ENCODE data around the gene MYLK.

MYLK gene

DNA sequence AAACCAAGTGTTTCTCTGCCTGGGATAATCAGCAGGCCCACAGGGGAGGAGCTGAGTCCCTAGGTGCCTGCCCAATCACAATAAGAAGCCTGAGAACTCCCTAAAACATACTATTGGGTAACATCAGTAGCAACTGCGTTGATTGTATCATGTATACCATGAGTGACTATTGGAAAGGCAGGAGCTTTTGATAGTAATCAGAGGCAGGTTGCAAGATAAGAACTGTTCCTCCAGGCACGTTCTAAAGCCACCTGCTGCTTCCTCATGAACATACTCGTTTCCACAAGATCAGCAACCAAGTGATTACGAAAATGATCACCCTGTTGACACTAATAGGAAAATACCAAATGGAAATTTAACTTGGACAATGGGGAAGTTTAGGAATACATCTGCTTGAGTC, 6.7 kb downstream of the MYLK start:
- no peak for DNase-seq

DNA sequence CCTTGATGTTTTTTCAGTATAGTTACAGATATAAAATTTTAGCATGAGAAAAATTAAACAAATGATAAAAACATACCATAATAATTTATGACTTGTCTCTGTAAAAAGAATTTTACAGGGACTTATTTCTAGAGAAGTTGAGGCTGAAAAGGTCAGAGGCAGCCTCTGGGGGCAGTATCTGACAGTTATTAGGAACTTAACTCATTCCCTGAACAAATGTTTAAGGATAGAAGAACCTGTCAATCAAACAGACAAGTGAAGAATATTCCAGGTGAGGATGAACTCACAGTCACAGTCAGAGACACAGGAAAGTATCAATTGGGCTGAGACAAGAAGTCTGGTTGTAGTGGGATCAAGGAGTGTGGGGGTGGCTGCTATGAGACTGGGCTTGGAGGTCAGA, 7.3 kb downstream of the MYLK start:
- no peak for DNase-seq

DNA sequence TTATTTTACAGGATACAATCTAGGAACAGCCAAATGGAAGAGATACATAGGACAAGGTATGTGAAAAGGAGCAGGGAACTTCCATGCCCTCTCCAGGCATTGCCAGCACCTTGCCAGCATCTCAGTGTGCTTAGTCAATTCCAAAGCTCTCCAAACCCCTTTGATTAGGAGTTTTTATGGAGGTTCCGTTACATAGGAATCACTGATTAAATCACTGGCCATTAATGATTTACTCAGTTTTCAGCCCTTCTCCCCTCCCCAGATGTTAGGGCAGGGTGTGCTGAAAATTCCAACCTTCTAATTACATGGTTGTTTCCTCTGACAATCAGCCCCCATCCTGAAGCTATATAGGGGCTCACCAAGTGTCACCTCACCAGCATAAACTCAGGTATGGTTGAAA, 11.5 kb downstream of the MYLK start:
- no peak for DNase-seq

DNA sequence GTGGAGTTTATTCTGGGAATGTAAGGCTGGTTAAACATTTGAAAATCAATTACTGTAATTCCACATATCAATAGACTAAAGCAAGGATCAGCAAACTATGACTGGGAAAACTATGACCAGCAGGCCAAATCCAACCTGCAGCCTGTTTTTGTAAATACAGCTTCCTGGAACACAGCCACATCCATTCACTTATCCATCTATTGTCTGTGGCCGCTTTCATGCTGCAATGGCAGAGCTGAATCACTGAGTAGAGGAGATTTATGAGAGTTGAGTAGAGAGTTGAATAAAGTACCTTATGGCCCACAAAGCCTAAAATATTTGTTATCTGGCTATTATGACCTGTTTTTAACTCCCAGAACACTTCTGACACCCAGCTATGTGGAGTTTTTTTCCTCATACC, 12.2 kb downstream of the MYLK start:
- peak; percentile 78 for DNase-seq

DNA sequence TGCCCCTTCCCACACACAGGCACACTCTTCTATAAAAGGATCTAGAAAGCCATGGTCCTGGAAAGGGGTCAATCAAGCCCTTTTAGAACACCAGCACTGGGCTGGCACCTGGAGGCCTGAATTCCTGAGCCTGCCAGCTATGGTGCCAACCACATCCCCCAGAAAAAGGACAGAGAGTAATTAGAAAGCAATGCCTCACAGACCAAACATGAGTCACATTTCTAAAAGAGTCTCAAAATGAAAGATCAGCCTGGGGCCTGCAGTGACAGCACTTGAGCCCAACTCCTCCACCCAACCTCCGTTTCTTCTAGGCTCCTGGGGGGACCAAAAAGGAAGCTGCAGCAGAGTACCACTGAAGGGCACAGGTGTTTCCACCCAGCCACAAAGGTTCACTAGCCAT, 14.1 kb downstream of the MYLK start:
- DNase-seq, result no peak

DNA sequence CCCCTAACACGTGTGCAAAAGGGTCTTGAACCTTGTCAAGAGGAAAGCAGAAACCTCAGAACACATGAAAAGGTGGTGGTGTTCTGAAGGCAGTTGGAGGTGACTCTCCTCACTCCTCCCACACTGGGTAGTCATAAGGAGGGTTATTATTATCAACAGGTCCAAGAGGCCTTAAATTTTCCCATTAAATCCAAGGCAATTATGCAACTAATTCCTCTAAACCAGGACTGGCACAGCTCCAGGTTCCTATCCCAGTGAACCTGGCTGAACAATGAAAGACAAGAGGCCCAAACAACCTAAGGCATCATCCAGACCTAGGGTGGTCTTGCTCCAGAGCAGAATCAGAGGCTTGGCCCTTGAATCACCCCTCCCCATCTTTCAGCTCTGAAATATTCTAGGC, 15.0 kb downstream of the MYLK start:
- no peak for DNase-seq

DNA sequence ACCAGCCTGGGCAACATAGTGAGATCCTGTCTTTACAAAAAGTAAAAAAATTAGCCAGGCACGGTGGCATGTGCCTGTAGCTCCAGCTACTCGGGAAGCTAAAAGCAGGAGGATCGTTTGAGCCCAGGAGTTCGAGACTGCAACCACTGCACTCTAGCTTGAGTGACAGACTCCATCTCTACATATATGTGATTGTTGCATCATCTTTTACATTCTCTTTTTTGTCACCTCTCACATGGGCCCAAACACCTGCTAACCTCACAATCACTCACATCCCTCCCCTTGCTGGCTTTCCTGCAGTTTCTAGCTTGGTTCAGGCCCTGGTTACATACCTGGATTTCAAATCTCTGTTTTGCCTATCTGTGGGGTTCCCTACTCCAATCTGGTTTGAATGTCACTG, 19.4 kb downstream of the MYLK start:
- no peak for DNase-seq

DNA sequence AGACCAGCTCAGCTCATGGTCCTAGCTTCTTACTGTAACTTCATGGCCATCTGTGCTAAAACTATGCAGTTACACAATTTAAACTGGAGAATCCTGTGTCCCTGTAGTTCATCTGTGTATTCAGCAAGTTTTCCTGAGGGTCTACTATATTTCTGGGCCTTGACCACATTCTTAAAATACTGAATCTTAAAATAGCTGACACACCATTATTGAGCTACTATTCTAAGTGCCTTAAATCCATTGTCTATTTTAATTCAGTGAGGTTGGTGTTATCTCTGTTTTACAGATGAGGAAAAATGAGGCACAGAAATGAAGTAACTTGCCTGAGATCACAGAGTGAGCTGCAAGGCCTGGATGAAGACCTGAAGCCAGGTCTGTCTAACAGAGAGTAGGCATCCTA, 22.0 kb downstream of the MYLK start:
- DNase-seq, result no peak

DNA sequence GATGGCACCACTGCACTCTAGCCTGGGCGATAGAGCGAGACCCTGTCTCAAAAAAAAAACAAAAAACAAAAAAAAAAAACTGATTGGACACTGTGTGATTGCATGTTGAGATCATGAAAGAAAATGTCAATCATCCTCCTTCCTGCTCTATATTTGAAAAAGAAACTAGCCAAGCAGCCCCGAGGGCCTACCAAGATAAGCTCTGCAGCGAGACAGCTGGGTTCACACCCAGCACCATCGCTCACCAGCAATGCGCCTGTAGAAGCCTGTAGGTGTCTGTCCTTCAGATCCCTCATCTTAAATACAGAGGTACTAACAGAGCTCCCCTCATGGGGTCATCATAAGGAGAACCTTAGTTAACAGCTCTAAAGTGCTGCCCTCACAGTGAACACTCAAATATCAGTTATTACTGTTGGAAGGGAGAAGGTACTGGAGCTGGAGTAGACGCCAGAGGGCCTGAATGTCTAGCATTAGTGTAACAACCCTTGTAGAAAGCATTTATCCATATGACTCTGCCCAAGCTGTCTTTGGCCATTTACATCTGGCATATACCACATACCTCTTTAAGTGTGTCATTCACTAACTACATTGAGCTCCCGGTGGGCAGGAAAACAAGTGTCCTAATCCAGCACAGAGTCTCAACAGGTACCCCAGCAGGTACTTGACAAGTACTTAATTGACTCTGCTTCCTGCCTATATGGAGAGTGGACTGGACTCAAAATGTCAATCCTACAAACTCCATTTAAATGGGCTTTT, 22.9 kb downstream of the MYLK start:
- no peak for DNase-seq

DNA sequence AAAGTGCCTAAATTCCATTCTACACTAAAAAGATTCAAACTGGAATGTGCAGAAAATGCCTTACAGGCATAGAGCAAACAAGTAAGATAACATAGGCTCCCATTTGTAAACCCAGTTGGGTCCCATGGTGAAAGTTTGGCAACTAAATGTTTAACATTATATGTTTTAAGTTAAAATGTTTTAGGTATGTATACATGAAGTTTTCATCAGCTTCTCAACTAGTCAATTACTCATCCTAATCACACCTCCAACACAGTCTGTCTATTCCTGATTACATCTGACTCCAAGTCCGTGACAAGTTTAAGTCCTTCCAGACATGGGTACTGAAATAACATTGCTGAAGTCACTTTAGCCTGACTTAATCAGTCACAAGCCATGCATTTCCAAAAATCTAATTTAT, 25.0 kb downstream of the MYLK start:
- no peak for DNase-seq

DNA sequence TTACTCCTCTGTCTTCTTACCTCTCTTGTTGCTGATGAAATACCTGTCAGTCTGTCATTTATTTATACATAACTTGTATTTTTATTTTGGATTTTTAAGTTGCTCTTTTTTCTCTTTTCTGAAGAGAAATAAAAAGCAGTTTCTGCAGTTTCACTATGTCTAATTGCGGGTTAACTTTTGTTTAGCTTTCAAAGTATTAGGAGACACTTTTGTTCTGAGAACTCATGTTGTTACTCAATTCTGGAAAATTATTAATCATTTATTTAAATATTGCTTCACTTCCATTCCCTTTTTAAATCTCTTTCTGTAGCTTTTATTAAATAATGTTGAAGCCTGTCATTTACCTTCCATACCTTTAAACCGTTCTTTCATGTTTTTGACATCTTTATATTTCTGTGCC, 29.2 kb downstream of the MYLK start:
- DNase-seq, result no peak

DNA sequence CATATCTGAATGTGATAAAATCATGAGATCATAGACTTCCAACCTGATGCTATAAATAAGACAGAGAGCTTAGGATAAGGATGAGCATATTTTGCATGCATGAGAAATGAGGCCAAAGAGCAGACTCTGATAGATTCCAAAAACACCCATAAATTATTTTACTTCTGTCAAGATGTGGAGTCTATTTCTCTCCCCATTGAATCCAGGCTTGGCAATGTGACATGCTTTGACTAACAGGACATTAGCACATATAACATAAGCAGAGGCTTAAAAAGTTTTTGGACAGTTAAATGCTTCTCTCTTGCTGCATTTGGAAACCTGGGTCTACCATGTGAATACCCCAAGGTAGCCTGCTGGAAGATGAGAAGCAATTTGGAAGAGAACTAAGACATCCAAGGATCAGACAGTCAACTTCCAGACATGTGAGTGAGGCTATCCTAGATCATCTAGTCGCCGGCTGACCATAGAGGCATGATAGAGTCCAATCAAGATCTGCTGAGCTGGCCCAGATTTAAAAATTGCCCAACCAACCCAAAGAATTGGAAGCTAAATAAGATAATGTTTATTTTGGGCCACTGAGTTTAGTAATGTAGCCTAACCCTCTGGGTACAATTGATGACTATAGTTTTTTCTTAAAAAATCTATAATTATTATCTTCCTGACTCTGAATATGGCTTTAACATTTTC, 30.3 kb downstream of the MYLK start:
- no peak for DNase-seq

DNA sequence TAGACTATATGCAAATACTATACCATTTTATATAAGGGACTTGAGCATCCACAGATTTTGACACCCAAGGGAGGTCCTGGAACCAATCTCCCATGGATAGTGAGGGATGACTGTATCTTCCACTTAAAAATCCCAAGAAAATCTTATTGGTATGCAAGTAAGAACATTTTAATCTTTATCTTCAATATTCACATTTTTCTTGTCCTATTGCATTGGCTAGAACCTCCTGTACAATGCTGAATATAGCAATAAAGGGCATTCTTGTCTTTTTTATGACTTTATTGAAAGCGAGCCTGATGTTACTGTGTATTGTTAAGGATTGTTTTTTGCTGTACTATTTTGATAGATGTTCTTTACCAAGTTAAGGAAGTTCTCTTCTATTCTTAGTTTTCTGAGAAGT, 36.9 kb downstream of the MYLK start:
- no peak for DNase-seq

DNA sequence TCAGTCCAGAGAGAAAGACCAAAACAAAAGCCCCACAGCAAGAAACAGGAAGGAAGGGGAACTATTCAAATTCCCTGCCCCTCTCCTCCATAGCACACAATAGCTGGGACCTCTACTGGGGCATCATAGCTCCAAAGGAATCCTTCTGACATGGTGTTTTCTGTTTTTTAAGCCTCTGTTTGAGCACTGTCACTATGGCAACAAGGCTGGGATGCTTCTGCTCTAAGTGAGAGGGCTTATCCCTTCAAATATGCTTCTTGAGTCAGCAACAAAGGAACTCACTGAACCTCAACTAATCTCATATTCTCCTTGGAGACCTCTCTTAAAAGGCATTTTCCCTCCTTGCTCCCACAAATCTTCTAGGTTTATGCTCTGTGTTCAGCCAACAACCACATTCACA, 40.5 kb downstream of the MYLK start:
- DNase-seq, result no peak

DNA sequence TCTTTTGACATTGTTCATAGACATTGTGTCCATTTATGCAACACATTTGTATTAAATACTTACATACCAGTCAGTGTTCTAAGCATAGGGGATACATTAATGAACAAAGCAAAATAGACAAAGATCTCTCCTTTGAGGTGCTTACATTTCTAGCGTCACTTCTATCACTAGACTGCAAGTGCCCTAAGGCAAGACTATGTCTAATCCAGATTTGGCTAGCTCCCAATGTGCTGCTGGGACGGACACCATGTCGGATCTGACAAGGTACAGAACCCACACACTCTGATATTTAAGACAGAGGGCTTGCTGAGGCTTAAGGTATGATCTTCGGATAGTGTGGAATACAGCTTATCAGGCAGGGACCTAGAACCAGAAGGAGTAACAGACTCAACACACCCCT, 41.4 kb downstream of the MYLK start:
- DNase-seq, result no peak

DNA sequence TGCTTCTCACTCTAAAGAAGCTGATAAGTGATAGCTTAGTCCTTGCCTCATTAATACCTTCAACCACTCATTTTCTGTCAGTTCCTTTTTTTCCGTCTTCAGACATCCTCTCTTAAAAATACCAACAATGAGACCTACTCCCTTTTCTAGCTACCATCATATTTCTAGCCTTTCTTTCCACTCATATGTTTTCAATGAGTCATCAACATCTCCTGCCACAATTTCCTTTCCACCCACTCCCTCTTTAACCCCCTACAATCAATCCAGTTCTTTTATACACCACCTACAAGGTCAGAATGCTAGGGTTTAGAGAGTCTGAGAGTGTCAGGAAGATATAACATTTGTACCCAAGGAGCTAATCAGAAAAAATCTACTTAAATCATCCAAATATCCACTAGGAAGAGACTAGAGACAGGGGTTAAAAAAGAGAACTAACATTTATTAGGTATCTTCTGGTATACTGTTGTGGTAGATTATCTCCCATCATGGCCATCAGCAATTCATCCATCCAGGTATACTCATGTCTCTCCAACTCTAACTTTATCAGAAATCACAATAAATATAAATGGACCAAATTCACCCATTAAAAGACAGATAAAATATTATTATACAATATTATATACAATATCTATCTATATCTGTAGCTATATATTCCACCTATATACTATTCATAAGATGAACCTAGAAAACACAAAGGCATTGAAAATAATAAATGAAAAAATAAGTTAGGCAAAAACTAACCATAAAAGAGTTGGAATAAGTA, 42.5 kb downstream of the MYLK start:
- no peak for DNase-seq

DNA sequence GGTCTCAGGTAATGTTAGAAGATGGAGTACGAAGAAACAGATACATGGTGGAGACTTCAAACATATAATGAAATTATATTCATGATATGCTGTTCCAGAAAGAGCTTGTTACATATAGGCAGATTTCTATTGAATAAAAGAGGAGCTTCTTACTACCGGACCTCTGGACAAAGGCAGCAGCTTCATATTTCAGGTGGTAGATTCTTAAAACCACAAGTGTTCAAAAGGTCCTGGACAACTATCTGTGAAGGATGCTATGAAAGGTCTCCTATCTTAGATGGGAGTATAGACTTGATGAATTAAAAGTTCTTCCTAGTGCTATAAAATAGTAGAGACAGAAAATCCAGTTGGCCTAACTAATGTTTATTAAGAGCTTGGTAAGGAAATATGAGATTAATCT, 43.2 kb downstream of the MYLK start:
- DNase-seq, result no peak

DNA sequence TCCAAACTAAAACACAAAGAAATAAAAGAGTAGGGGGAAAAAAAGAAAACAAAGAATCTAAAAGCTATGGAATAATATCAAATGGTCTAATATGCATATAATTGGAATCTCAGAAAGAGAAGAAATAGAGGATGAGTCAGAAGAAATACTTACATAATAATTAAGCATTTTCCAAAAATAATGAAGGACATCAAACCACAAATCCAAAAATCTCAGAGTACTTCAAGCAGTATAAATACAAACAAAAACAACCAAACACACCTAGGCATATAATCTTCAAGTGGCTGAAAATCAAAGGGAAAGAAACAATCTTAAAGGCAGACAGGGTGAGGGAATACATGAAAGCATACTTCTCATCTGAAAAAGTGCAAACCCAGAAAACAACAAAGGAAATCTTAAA, 46.3 kb downstream of the MYLK start:
- DNase-seq, result no peak

DNA sequence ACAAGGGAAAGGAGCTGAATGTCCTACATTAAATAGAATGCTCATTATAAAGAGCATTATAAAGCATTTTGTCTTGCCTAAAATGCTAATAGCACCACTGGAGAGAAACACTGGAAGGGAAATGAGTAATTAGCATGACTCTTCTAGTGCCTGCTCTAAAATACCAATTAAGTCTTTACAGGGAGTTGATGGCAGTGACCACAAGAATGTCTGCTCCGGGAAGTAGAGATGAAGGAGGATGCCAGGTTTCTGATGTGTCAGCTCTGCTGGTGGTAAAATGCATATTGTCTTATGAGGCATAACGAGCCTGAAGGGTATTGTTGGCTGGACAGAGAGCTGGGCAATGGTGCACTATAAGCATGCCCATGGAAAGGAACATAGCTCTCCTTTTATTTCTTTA, 49.5 kb downstream of the MYLK start:
- DNase-seq, result no peak

DNA sequence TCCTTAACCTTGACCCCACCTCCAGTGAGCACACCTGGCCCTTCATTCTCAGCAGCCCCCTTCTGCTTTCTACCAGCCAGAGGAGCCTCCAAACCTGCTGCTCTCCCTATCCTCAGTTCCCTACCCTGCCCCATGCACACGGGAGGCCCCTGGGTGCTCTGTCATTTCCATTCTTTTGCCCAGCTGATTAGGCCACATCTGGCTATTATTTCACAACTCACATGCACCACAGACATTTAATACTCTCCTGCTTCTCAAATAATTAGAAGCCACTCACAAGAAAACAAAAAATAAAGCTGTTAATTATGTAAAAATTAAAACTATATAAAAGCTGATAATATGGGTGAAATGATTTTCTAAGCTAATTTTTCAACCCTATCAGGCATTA, 50.7 kb downstream of the MYLK start:
- DNase-seq, result no peak

DNA sequence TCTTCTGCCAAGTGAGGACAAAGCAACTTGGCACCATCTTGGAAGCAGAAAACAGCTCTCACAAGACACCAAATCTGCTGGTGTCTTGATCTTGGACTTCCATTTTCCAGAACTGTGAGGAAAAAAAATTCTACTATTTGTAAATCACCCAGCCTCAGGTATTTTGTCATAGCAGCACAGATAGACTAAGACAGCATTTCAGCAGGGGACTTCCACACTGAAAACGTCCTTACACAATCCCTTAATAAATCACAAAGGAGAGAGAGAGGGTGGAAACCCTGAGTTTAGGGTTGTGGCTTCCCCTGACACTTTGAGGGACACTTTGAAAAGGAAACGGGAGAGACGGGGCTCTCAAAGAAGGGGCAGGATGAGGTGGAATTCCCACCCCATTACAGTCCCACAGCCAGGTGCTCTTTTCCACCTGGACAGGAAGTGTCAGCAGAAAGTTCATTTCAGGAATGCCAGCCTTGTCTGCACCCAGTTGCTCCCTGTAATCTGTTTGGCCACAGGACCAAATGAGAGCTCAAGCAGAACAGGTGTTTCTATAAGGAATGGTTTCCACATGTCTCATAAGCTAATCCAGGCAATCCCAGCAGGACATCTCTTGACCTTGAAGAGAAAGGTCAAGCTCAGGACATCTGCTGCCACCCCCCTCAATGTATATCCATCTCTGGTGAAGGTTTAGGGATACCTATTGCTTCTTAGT, 51.3 kb downstream of the MYLK start:
- no peak for DNase-seq

DNA sequence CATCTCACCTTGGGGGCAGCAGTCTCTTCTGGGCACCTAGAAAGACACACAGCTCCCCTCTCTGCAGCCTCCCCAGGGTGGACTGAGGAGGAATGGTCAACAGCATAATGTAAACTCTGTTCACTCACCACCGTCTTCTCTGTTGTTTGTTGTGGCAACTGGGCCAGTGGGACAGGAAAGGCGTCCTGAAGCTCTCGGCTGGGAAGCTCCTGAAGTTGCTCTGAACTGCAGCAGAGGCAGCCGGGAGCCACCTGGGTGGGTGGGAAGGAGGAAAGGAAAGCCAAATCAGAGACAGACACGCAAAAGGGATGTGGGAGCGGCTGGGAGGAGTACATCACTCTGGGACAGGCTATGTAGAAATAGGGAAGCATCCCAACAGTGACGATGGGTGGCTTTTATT, 52.7 kb downstream of the MYLK start:
- DNase-seq, result no peak

DNA sequence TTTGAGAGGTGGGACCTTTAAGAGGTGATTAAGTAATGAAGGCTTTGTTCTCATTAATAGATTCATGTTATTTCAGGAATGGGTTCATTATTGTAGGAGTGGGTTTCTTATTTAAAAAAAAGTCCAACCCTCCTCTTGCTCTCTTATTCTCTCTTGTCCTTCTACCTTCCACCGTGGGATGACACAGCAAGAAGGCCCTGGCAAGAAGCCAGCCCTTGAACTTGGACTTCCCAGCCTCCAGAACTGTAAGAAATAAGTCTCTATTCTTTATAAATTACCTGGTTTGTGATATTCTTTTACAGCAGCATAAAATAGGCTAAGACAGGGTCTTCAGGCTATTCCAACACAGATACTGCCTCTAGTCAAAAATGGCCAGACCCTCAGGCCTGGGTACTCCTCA, 62.2 kb downstream of the MYLK start:
- no peak for DNase-seq

DNA sequence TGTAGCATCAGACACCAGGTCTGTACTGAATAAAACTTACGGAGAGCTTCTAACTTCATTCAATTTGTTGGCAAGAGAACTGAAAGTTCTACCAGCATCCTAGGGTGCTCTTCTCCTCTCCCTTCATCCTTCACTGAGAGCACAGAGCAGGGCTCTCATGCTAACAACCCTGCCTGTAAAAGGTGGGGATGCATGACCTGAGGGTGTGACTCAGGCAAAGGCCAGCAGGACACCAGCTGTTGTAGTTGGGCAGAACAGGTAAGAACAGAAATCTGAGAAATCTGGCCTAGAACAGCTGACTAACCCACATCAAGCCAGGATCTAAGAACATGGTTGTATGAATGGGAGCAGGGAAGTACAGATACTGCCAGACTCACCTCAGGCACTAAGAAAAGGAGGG, 64.2 kb downstream of the MYLK start:
- DNase-seq, result no peak

Data from SHP77 treated with DMSO at 0.1 percent for 48 hours (cell line).